ENCODE measurements around the gene STARD7.
"Not testable (repeated sequence)": the region's sequence is repeated elsewhere in the genome, so short reads cannot be mapped to it uniquely, and the experiment has no call there.

Gene STARD7

DNA sequence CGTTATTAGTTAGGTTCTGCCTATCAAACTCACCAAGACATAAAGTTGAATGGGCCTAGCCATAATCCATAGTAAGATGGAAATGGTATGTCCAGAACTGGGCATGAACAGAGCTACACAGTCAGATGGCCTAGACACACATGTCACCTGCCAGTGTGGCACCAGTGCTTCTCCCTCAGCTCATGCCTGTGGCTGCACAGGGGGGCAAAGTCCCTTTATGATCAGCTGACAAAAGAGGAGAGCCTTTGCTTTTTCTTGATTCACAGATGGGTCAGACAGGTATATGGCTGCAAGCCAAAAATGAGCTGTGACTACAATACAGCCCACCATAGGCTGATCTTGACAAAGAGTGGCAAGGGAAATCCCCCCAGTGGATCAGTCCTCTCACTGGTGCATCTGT is 28.3 kb upstream of the STARD7 start:
- no peak for DNase-seq (ENCODE audit: low read depth)

DNA sequence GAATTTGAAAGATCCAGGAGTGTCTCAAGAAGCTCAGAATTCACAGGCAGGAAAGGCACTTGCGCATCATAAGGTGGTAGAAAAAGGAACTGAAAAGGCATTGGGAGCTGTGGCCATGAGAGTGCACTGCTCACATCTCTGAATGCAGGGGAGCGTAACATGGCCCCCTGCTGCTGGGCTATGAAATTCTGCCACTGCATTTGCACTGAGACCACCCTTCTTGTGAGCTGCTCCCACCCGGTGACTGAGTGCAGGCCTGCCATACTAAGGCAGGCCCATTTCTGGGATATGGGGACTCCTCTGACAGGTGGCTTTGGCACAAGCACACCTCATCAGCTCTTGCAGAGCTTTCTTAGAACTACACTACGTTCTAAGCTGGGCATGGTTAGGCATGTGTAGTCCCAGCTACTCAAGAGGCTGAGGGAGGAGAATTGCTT is 25.3 kb upstream of the STARD7 start:
- DNase-seq (ENCODE audit: low read depth) = no peak

DNA sequence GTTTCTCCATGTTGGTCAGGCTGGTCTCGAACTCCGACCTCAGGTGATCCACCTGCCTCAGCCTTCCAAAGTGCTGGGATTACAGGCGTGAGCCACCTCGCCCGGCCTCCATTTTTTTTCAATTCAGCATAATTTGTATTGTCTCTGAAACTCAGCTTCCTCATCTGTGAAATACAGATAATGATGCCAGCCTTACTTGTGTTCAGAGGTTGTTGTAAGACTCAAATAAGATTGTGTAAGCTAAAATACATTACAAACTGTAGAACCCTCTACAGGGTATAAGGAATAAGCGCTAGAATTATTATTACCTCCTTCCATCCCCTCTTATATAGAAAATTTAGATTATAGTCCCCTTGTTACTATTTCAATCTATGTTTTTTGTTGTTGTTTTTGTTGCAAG is 24.8 kb upstream of the STARD7 start:
- DNase-seq (ENCODE audit: low read depth) = no peak

DNA sequence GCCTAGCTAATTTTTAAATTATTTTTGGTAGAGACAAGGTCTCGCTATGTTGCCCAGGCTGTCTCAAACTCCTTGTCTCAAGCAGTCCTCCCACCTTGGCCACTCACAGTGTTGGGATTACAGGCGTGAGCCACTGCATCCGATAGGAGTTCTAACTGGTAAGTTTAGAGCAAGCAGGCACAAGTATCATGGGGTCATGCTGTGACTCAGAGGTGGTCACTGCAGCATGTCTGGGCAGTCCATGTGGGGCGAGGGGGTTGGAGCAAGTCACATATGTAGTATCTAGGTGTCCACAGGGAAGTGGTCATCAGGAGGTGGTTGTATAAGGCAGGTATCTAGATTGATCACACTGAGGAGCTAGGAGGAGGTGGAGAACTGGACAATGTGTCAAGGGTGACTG is 22.7 kb upstream of the STARD7 start:
- DNase-seq (ENCODE audit: low read depth) = no peak

DNA sequence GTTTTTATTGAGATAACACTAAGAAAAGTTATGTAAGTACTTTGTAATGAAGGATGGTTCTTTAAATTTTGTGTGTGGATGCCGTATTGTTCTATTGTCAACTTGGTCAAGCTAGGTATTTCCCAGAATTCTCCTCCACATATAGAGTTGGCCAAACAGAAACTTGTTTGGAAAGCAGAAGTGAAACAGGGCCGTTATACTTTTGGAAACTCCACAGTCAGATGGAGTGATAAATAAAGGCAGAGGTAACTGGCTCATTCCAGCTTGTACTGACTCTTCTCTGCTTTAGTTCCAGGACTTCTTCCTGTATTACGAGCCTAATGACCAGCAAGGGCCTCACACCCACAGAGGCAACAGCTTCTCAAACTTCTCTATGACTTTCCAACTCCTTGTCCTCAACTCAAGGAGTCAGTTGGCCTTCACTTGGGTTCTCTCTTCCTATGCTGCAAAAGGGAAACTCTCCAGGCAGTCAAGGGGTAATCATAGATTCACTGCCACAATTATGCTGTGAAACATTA is 16.4 kb upstream of the STARD7 start:
- no peak for DNase-seq (ENCODE audit: low read depth)

DNA sequence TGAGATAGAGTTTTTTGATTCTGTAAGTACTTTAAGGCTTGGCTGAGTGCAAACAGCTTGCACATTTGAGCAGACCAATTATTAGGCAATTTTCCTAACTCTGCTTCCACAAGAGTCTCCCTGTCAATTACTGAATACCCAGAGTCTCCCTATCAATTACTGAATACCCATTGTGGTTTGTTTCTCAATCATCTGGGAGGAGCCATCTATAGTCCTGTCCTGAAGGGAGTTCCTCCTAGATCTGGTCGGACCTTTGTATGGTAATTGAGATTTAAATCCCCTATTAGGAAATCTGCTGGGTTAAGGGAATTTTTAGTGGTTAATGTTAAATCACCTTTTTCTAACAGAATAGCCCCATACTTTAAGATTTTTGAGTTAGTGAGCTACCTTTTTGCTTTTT is 12.5 kb upstream of the STARD7 start:
- DNase-seq (ENCODE audit: low read depth) = not testable (repeated sequence)

DNA sequence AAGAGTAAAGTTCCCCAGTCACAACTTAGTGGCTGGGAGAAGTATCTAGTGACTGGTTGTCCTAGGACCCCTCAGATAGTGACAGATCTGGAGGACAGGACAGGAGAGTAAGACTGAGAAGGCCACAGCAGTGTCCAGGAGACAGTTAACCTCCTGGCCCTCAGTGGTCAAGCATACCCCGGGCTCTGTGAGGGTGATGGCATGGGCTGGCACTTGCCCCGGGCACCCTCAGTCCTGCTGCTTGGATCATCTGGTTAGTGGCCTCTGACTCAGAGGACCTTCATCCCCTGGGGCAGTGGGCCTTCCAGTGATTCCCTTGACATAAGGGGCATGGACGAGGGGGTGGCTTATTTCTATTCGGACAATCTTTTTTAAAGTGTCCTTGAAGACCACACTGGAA is 11.3 kb upstream of the STARD7 start:
- not testable (repeated sequence) for DNase-seq (ENCODE audit: low read depth)

DNA sequence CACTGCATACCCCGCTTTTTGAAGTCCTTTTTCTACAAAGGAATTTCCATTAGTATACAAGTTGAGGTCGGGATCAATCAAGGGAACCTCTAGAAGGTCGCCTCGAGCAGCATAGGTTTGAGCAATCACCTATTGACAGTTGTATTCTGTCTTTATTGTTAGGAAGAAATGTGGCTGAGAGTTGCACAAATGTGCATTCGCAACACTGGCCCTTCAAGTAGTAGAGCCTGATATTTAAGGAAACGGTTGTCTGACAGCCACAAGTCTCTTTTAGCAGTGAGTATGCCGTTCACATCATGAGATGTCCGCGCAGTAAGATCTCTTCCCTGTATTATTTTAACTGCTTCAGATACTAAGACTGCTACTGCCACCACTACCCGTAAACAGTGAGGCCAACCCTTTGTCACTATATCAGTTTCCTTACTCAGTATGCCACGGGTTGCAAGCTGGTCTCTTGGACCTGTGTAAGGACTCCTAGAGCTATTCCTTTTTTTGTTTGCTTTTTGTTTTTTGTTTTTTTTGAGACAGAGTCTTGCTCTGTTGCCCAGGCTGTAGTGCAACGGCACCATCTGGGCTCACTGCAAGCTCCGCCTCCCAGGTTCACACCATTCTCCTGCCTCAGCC is 10.0 kb upstream of the STARD7 start:
- no peak for DNase-seq (ENCODE audit: low read depth)

DNA sequence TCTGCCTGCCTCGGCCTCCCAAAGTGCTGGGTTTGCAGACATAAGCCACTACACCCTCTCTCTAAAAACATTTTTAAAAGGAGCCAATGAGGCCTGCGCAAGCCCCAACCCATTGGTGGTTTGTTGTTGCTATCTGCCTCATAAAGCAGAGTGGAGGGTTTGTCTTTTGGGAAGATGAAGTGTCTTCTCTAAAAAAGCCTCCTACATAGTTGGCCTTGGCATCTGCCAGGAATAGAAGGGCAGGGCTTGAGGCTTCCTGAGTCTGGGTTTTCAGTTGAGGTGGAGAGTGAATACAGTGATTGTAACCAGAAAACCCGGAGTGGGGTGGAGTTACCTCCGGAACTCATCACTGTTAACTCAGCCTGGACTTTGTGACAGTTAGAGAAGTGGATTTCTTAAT is 5.9 kb upstream of the STARD7 start:
- DNase-seq (ENCODE audit: low read depth) = no peak

DNA sequence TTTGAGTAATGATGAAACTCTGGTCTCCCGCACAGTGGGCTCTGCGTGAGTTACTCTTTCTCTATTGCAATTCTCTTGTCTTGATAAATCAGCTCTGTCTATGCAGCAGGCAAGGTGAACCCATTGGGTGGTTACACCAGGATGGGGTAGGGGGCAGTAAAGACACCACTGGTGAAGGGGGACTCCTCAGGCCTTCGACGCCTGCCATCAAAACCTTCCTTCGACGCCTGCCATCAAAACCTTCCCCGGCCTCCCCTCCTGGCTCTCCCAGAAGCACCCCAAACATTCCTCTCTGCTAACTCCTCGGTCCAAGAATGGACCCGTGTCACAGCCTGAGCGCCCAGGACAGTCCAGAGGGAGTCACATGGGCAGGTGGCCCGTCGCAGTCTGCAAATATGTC is 4.8 kb upstream of the STARD7 start:
- no peak for DNase-seq (ENCODE audit: low read depth)

DNA sequence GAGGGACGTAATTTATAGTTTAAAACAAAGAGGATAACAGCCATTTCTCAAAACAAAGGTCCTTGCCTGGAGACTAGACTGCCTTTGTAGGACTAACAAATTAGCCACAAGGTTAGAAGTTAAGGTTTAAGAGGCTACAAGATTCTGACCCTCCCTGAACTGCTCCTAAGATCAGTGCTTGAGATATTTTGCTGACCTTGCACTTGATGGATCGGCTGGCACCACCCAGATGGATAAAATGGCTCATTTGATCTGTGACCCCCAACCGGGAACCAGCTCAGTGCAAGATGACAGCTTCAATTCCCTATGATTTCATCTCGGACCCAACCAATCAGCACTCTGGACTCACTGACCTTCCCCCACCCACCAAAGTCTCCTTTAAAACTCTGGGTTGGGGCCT is 3.7 kb upstream of the STARD7 start:
- DNase-seq (ENCODE audit: low read depth) = no peak

DNA sequence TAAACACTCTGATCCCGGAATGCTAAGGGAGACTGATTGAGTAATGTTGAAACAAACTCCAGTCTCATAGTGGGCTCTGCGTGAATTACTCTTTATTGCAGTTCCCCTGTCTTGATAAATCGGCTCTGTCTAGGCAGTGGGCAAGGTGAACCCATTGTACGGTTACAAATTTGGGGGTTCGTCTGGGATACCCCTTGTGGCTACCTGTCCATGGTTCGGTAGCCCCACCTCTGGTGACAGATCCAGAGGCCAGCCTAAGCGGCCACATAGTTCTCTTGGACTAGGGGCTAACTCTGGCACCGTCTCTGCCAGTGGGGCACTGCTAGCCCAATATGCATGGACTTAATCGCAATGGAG is 1.1 kb upstream of the STARD7 start:
- no peak for DNase-seq (ENCODE audit: low read depth)

DNA sequence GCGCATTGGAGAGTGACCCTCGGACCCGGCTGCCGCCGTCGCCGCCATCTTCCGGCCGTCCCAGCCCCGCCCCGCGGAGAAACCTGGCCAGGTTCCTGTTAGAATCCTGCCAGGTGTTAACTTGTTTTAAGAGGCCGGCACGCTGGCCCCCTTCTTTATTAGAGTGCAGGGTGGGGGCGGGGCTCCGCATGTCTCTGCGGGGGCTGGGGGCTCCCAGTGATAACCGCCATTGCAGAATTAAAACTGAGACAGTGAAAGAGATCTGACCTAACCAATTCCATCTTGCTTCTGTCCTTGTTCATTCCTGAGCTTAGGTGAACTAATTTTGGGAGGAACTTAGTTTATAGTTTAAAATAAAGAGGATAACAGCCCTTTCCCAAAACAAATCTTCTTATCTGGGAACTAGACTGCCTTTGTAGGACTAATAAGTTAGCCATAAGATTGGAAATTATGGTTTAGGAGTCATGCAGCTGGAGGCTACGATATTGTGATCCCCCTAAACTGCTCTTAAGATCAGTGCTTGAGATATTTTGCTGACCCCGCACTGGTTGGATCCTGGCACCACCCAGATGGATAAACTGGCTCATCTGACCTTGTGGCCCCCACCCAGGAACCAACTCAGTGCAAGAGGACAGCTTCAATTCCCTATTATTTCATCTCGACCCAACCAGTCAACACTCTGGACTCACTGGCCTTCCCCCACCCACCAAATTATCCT is 543 bp upstream of the STARD7 start:
- DNase-seq (ENCODE audit: low read depth) = no peak

DNA sequence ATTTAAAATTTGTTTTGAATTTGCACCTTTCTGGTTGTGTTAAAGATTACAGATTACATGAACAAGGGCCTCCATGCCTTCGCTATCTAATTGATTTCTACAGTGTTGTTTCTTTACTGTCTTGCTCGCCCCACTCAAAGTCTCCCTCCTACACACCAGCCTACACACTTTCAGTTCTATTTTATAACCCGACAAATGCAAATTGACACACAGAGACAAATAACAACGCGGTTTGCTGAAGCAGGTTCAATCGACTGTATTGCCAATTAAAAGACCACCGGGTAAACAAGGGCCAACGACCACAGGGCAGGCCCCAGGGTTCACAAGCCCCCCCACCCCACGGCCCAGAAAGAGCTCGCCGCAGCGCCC is 869 bp downstream of the STARD7 start:
- DNase-seq (ENCODE audit: low read depth) = no peak

DNA sequence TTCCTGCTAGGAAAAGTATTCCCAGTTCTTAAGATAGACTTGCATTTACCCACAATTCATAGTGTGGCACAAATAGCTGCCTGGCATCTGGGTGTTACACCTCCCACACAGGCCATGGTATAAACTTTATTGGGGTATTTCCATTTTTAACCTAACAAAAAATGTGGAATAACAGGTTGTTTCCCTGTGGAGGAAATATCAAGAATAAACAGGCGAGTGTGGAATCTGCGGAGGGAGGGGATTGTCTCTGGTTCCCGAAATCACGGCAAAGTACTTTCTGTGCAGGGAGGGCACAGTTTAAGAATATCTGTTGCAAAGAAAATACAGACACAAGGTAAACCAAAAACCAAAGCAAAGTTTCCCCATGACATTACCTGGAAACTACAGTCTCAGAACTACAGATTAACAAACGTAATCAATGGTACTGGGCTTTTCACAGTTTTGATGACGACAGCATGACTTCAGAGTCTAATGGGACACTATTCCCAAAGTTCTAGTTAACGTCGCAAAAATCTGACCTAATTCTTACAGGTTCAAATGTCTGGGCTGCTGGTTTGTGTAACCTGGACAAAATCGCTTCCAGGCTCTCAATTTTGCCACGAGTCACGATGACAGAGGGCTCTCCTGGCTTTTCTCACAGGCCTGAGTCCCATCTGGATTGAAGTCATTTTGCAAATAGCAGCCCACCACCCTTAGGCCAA is 1.4 kb downstream of the STARD7 start:
- no peak for DNase-seq (ENCODE audit: low read depth)

DNA sequence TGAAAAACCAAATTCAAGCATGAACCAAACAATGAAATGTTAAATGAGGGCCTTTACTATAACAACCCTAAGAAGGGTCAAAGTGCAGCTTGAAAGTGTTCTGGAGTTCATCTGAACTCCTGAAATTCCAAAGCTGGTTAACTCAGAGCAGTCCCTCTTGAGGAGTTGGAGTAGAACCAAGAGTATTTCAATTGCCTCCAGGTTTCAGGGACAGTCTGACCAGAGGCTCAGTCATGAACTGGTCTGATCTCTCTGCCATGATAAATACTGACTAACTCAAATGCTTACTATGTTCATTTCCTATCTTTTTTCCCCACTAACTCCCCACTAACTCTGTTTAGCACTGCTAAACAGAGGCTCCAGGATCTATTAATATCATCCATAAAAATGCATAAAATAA is 2.7 kb downstream of the STARD7 start:
- DNase-seq (ENCODE audit: low read depth) = no peak

DNA sequence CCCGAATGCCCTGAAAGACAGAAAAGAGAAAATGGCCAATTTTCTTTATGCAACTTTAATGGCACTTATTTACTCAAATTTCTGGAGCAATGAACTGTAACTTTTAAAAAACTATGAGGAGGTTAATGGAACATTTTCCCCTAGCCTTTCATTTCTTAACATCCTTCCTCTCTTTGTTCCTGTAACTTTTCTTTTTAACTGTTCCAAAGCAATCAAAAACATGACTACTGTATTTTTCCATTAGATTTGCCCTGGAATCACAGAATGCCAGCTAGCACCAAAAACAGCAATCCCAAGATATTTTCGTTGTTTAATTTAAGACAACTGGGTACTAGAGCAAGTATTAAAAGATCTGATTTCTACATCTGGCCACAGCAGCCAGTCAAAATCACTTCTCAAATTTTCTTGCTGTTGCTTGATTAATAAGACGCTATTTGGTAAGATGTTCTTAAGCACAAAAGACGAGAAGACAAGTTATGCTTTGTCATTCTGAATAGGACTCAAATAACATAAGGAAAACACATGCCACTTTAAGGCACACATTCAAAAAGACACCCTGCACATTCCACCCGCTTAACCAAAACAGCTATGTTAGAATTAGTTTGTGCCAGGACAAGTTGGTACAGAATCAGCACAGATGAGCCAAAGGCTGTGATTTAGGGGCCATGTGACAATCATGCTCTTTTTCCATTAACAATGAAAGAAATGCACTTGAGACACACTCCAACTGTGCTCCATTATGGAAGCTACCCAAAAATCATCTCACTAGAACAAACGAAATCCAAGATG is 3.6 kb downstream of the STARD7 start:
- no peak for DNase-seq (ENCODE audit: low read depth)

DNA sequence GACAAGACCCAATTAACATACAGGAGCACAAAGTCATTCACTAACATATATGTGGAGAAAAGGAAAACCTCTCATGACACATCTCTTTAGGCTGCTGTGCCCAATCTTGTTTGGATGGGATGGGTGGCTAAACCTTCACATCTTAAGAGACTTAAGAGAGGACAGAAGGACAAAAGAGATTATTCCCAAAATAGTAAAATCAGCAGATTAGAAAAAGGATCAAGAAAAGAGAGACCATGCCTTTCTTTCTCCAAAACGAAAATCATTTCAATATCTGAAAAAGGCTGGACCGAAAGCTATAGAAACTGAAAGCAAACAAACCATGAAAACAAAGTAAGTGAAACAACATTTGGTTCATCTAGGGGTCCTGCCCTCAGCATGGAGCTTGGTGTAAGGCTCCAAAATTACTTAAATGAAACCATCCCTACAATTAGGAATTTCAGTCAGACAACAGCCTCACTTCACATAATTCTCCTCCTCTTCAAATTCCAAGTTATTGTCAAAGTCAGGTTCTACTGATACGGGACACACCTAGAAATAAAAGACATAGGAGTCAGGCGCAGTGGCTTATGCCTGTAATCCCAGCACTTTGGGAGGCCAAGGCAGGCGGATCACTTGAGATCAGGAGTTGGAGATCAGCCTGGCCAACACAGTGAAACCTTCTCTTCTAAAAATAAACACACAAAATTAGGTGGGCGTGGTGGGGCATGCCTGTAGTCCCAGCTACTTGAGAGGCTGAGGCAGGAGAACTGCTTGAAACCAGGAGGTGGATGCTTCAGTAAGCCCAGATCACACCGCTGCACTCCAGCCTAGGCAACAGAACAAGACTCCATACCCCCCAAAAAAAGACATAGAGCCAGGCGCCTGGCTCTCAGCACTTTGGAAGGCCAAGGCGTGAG is 5.2 kb downstream of the STARD7 start:
- no peak for DNase-seq (ENCODE audit: low read depth)

DNA sequence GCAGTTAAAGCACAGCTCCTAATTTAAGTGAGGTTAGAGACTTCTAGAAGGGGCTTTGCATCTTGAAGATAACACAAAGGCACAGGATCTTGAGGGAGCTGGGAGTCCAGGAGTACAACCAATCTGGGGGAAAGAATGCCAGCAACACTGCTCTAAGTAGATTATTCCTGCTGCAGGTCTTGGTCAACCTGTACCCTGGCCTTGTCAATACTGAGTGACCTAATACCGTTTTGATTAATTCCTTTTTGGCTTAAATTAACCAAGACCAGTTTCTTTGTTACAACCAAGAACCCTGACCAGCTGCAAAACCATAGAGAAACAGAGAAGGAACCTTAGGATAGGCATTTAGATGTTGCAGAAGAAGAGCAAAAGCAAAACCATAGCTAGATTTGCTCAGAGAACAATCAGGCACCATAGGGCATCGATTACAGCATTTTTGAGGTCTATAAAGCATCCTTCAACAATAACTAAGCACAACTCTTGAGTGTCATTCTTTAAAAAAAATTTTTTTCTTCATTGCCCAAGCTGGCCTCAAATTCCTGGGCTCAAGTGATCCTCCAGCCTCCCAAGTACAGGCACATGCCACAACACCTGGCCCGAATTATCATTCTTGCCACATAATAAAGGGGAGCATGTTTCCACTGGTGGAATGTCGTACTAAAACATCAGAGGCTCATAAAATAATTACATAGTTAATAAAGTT is 6.3 kb downstream of the STARD7 start:
- DNase-seq (ENCODE audit: low read depth) = no peak

DNA sequence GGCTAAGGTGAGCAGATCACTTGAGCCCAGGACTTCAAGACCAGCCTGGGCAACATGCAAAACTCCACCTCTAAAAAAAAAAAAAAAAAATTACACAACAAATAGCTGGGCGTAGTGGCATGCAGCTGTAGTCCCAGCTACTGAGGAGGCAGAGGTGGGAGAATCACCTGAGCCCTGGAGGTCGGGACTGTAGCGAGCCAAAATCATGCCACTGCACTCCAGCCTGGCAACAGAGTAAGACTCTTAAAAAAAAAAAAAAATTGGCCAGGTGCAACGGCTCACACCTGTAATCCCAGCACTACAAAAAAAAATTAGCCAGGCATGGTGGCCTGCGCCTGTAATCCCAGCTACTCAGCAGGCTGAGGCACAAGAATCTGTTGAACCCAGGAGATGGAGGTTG is 7.3 kb downstream of the STARD7 start:
- no peak for DNase-seq (ENCODE audit: low read depth)

DNA sequence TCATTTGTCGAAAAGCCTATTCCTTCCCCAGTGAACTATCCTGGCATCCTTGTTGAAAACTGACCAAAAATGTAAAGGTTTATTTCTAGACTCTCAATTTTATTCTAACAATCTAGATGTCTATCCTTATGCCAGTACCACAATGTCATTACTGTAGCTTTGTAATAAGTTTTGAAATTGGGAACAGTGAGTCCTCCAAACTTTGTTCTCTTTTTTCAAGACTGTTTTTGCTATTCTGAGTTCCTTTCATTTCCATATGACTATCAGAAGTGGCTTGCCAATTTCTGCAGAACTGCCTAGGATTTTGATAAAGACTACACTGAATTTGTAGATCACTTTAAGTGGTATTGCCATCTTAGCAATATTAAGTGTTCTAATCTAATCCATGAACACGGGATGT is 9.7 kb downstream of the STARD7 start:
- DNase-seq (ENCODE audit: low read depth) = no peak

Data from stimulated activated CD8-positive, alpha-beta memory T cell treated with anti-CD3 and anti-CD28 coated beads, Interleukin-12 subunit alpha, Interleukin-12 subunit beta, amount 100 ng/mL, for 4 hours (primary cell).